ENCODE data around the gene NOTCH1. TPM values are rescaled to one million over a fixed set of nuclear protein-coding genes. Genes with fewer than 3 reads are reported as not detected.

The NOTCH1 gene
- polyA plus RNA-seq, 2 of the 4 experiments (the other 2 are of a cell fraction), result 0.88 to 5.7 TPM

- TF ChIP-seq CTCF (IDR thresholded peaks at IDR 0.05), result no peak
- no peak for TF ChIP-seq CBX2 (IDR thresholded peaks at IDR 0.05; ENCODE audit: borderline replicate concordance, low read depth)
- no peak for TF ChIP-seq ELK1 (IDR thresholded peaks at IDR 0.05; ENCODE audit: low read depth, low read length)
- no peak for TF ChIP-seq NR3C1 (IDR thresholded peaks at IDR 0.05)
These were observed 48.6 kb upstream of the NOTCH1 start (continued) for GRCh38 chr9:136594492-136594891.

GRCh38 chr9:136593581-136593980, 47.7 kb upstream of the NOTCH1 start:
- no peaks in the 10 kb centered on the region for H3K9me3 ChIP-seq
- FAIRE-seq, result no peak
- no peak overlapping the region for H3K4me2 ChIP-seq
- ChIA-PET POLR2A (no interaction called here), CTCF (interaction anchor here (0.9 to 2.4 kb wide), 4 partner anchors 11 to 106 kb away, joined by 3 to 8 read pairs (median 3); no protein-coding TSS in a partner anchor)
- no peak overlapping the region for H3K27ac ChIP-seq
- H3K4me3 ChIP-seq, result no peak overlapping the region
- TF ChIP-seq BHLHE40 (IDR thresholded peaks at IDR 0.05; ENCODE audit: low read depth, low read length), result no peak
- no peak for TF ChIP-seq KDM1A (IDR thresholded peaks at IDR 0.05; ENCODE audit: low read depth)
- TF ChIP-seq HOXB13 (CRISPR knock-in tag; IDR thresholded peaks at IDR 0.05; ENCODE audit: low read depth), result no peak
- no peak for TF ChIP-seq RNF2 (IDR thresholded peaks at IDR 0.05; ENCODE audit: borderline replicate concordance, low read depth)
- no peak for TF ChIP-seq TP53 (CRISPR knock-in tag; IDR thresholded peaks at IDR 0.05)
- no peak for TF ChIP-seq GATA3 (IDR thresholded peaks at IDR 0.05; ENCODE audit: borderline replicate concordance)
- no peak for TF ChIP-seq POLR2AphosphoS2 (conservative IDR thresholded peaks at IDR 0.05; ENCODE audit: low read length)
- no peak for TF ChIP-seq EHF (CRISPR knock-in tag; IDR thresholded peaks at IDR 0.05)
- WGBS (ENCODE audit: missing lambda C conversion rate), result 65% methylated on average over 8 of the region's 8 CpGs
- ATAC-seq, result no peak
- peaks cover 21% of the 10 kb centered on the region for H3K4me1 ChIP-seq
- no peak for DNase-seq (ENCODE audit: low read depth in 1 of 2, low spot score in 1 of 2)

GRCh38 chr9:136592666-136593065, 46.8 kb upstream of the NOTCH1 start:
- FAIRE-seq (no peak), ATAC-seq (no peak), DNase-seq (ENCODE audit: low read depth in 1 of 2, low spot score in 1 of 2) (no peak)
- peaks cover 28% of the 10 kb centered on the region for H3K4me1 ChIP-seq
- no peak overlapping the region for H3K4me2 ChIP-seq
- H3K4me3 ChIP-seq, result no peak overlapping the region
- no peak overlapping the region for H3K27ac ChIP-seq
- CTCF ChIA-PET, result interaction anchor here (0.7 to 2.4 kb wide), 3 partner anchors 10 to 105 kb away, joined by 3 to 8 read pairs (median 4); no protein-coding TSS in a partner anchor
- POLR2A ChIA-PET, result no interaction called here
- H3K9me3 ChIP-seq, result no peaks in the 10 kb centered on the region
- TF ChIP-seq E2F6 (IDR thresholded peaks at IDR 0.05; ENCODE audit: borderline replicate concordance, low read depth) (no peak), KDM5A (IDR thresholded peaks at IDR 0.05) (no peak), CHD4 (IDR thresholded peaks at IDR 0.05; ENCODE audit: borderline replicate concordance) (no peak), CHD2 (IDR thresholded peaks at IDR 0.05; ENCODE audit: low read length, partially characterized antibody) (no peak), ZNF302 (CRISPR knock-in tag; IDR thresholded peaks at IDR 0.05) (no peak), TFCP2L1 (CRISPR knock-in tag; IDR thresholded peaks at IDR 0.05) (no peak), ATOH8 (CRISPR knock-in tag; IDR thresholded peaks at IDR 0.05; ENCODE audit: low read depth) (no peak), ELK1 (IDR thresholded peaks at IDR 0.05; ENCODE audit: low read depth, low read length) (no peak), EHMT2 (IDR thresholded peaks at IDR 0.05; ENCODE audit: low read depth) (no peak), USF2 (IDR thresholded peaks at IDR 0.05) (no peak)
- WGBS (ENCODE audit: missing lambda C conversion rate), result 83% methylated on average over 10 of the region's 13 CpGs
